PC-9 (cell line): ENCODE results near the gene C5orf34. TPM values are rescaled to one million over a fixed set of nuclear protein-coding genes. Genes with fewer than 3 reads are reported as not detected.

Source experiments
- BruUV-seq: library from RNA; stranded (reverse); fragments of 400-500 nt; replicated peaks from 2 replicates; lab custom pipeline; 2021; lab: Mats Ljungman, UMichigan
- CTCF ChIA-PET: fragments of 300-600 bp; sonication (Branson Sonifier 250); formaldehyde crosslinking; loops from one replicate; lab custom pipeline; 2022; ENCODE audit warnings: antibody characterized with exemption; lab: Charles Lee
- POLR2A ChIA-PET: fragments of 300-600 bp; sonication (Branson Sonifier 250); formaldehyde crosslinking; loops from one replicate; lab custom pipeline; 2022; ENCODE audit warnings: antibody characterized with exemption; ENCODE audit not compliant: unreplicated experiment; lab: Charles Lee
- DNase-seq, 2 experiments: peaks; one replicate each; pipeline versions ENCODE4 v3.0.0 to v3.0.0-alpha.2; 2015 to 2022; ENCODE audit warnings: mixed read lengths in 1 of 2
- H2AFZ ChIP-seq: fragments of 200-600 bp; sonication (generic); 2 replicates; pipeline ENCODE4 v1.8.1; 2017; ENCODE audit warnings: antibody characterized with exemption
- H3F3A ChIP-seq: fragments of 200-600 bp; sonication (generic); 2 replicates; pipeline ENCODE4 v1.8.1; 2017; ENCODE audit warnings: antibody characterized with exemption, mild to moderate bottlenecking, low read depth; ENCODE audit not compliant: insufficient read depth
- H3K27ac ChIP-seq: fragments of 200-600 bp; sonication (generic); 2 replicates; pipeline ENCODE4 v1.6.1; 2016; ENCODE audit warnings: mixed run types
- H3K27me3 ChIP-seq: fragments of 200-600 bp; sonication (generic); 2 replicates; pipeline ENCODE4 v1.6.1; 2016; ENCODE audit warnings: low read depth, mixed run types; ENCODE audit not compliant: insufficient read depth
- H3K36me3 ChIP-seq: fragments of 200-600 bp; sonication (generic); 2 replicates; pipeline ENCODE4 v1.6.1; 2016; ENCODE audit warnings: low read depth, mixed run types
- H3K4me1 ChIP-seq: fragments of 200-600 bp; sonication (generic); replicated peaks from 2 replicates; pipeline ENCODE4 v1.6.1; 2016; ENCODE audit warnings: mixed run types; ENCODE audit not compliant: insufficient read depth
- H3K4me2 ChIP-seq: fragments of 200-600 bp; sonication (generic); 2 replicates; pipeline ENCODE4 v1.6.1; 2017; ENCODE audit warnings: mixed run types
- H3K4me3 ChIP-seq: fragments of 200-600 bp; sonication (generic); 2 replicates; pipeline ENCODE4 v1.6.1; 2016; ENCODE audit warnings: mixed run types
- H3K79me2 ChIP-seq: fragments of 200-600 bp; sonication (generic); 2 replicates; pipeline ENCODE4 v1.6.1; 2017; ENCODE audit warnings: low read depth, mixed run types
- H3K9me2 ChIP-seq: fragments of 200-600 bp; sonication (generic); 2 replicates; pipeline ENCODE4 v1.8.1; 2017; ENCODE audit warnings: mild to moderate bottlenecking; ENCODE audit not compliant: insufficient read depth
- H3K9me3 ChIP-seq: fragments of 200-600 bp; sonication (generic); 2 replicates; pipeline ENCODE4 v1.8.1; 2016; ENCODE audit warnings: low read depth; ENCODE audit not compliant: insufficient read depth
- H4K20me1 ChIP-seq: fragments of 200-600 bp; sonication (generic); 2 replicates; pipeline ENCODE4 v1.8.1; 2017; ENCODE audit not compliant: insufficient read depth
- CTCF ChIP-seq: fragments of 200-600 bp; sonication (generic); conservative IDR thresholded peaks from 2 replicates; pipeline ENCODE4 v1.6.1; 2017; ENCODE audit warnings: mixed run types, antibody characterized with exemption, mild to moderate bottlenecking, moderate library complexity
- EZH2 ChIP-seq: fragments of 200-600 bp; sonication (generic); IDR thresholded peaks from 2 replicates; pipeline ENCODE4 v1.8.0; 2017; ENCODE audit warnings: antibody characterized with exemption, low read depth
- intact Hi-C: fragments of 100-400 bp; cut with micrococcal nuclease; formaldehyde crosslinking; loops from one replicate; pipeline ENCODE4 v1.10.0; 2022; ENCODE audit not compliant: unreplicated experiment
- total RNA-seq: library from RNA; stranded (reverse); gene quantifications from 2 replicates; pipeline ENCODE4 v1.2.3, GENCODE V29; 2021

C5orf34 gene
- total RNA-seq, 1 experiment from 2014 or later = 22.6 TPM

GRCh38 chr5:43530648-43531047 lies 15.7 kb upstream of the C5orf34 start:
- H3K27me3 ChIP-seq = no peaks in the 10 kb centered on the region
- H3F3A ChIP-seq = peaks cover 18% of the 10 kb centered on the region; the same call in 1 of the 2 replicates
- intact Hi-C loops = no loop called here
- no peaks in the 10 kb centered on the region for H3K4me1 ChIP-seq
- H3K4me3 ChIP-seq = no peak overlapping the region
- CTCF ChIA-PET = no interaction called here
- H3K9me3 ChIP-seq = no peaks in the 10 kb centered on the region
- BruUV-seq = no TSS peak
- POLR2A ChIA-PET = no interaction called here
- H3K4me2 ChIP-seq = no peak overlapping the region
- H4K20me1 ChIP-seq = no peaks in the 10 kb centered on the region
- no peaks in the 10 kb centered on the region for H3K79me2 ChIP-seq
- H3K36me3 ChIP-seq = peaks cover 83% of the 10 kb centered on the region
- no peak overlapping the region for H2AFZ ChIP-seq
- TF ChIP-seq EZH2 = no peak
- no peak for TF ChIP-seq CTCF
- no peak for DNase-seq
- no peak overlapping the region for H3K27ac ChIP-seq
- H3K9me2 ChIP-seq = no peaks in the 10 kb centered on the region

- Histone ChIP-seq H3K4me2 (no peak overlapping the region), H3K27ac (no peak overlapping the region), H3K9me2 (no peaks in the 10 kb centered on the region), H3K79me2 (no peaks in the 10 kb centered on the region), H3F3A (peaks cover 12% of the 10 kb centered on the region; the same call in 1 of the 2 replicates), H2AFZ (no peak overlapping the region), H3K9me3 (no peaks in the 10 kb centered on the region), H3K27me3 (no peaks in the 10 kb centered on the region), H4K20me1 (no peaks in the 10 kb centered on the region), H3K4me1 (no peaks in the 10 kb centered on the region), H3K4me3 (no peak overlapping the region), H3K36me3 (peaks cover 20% of the 10 kb centered on the region)
- intact Hi-C loops = no loop called here
- no TSS peak for BruUV-seq
- POLR2A ChIA-PET = no interaction called here
- CTCF ChIA-PET = interaction anchor here (0.6 to 0.9 kb wide), 2 partner anchors 31 to 108 kb away, joined by 3 read pairs; no protein-coding TSS in a partner anchor
- no peak for DNase-seq
- no peak for TF ChIP-seq CTCF
- no peak for TF ChIP-seq EZH2
These were observed 8.7 kb upstream of the C5orf34 start for GRCh38 chr5:43523662-43524072.

GRCh38 chr5:43520615-43521014 lies 5.7 kb upstream of the C5orf34 start:
- TF ChIP-seq CTCF (no peak), EZH2 (no peak)
- Histone ChIP-seq H3K79me2 (peaks cover 2% of the 10 kb centered on the region; the same call in 1 of the 2 replicates), H3K9me3 (no peaks in the 10 kb centered on the region), H3K4me2 (no peak overlapping the region), H2AFZ (no peak overlapping the region), H3K4me1 (peaks cover 4% of the 10 kb centered on the region), H4K20me1 (no peaks in the 10 kb centered on the region), H3K27ac (no peak overlapping the region), H3F3A (peaks cover 10% of the 10 kb centered on the region; the same call in 1 of the 2 replicates), H3K27me3 (no peaks in the 10 kb centered on the region), H3K4me3 (no peak overlapping the region), H3K36me3 (0 out of 2 replicates have a peak, but pooled peaks cover 2% of the 10 kb centered on the region), H3K9me2 (0 out of 2 replicates have a peak, but pooled peaks cover 5% of the 10 kb centered on the region)
- no TSS peak for BruUV-seq
- CTCF ChIA-PET = no interaction called here
- intact Hi-C loops = no loop called here
- no peak for DNase-seq
- POLR2A ChIA-PET = no interaction called here
